ENCODE results near the gene METTL13.

METTL13 gene

DNA sequence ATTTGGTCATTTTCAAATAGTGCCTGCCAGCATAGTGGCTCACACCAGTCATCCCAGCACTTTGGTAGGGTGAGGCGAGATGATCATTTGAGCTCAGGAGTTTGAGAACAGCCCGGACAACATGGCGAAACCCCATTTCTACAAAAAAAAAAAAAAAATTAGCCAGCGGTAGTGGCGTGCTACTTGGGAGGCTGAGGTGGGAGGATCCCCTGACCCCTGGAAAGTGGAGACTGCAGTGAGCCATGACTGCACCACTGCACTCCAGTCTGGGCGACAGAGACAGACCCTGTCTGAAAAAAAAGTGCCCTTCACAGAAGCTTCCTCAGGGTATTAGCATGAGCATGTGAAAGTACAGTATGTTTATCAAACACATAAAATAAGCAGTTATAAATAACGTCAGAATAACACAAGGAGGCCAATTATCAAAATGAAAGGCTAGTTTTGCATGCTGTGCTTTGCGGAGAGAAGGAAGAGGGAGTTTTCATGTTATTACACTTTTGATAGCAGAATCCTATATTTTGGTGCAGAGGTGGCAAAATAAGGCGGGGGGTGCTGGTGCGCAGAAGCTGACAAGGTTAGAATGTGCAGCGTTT lies 781 bp upstream of the METTL13 start:
- TF ChIP-seq, protein P1, sequence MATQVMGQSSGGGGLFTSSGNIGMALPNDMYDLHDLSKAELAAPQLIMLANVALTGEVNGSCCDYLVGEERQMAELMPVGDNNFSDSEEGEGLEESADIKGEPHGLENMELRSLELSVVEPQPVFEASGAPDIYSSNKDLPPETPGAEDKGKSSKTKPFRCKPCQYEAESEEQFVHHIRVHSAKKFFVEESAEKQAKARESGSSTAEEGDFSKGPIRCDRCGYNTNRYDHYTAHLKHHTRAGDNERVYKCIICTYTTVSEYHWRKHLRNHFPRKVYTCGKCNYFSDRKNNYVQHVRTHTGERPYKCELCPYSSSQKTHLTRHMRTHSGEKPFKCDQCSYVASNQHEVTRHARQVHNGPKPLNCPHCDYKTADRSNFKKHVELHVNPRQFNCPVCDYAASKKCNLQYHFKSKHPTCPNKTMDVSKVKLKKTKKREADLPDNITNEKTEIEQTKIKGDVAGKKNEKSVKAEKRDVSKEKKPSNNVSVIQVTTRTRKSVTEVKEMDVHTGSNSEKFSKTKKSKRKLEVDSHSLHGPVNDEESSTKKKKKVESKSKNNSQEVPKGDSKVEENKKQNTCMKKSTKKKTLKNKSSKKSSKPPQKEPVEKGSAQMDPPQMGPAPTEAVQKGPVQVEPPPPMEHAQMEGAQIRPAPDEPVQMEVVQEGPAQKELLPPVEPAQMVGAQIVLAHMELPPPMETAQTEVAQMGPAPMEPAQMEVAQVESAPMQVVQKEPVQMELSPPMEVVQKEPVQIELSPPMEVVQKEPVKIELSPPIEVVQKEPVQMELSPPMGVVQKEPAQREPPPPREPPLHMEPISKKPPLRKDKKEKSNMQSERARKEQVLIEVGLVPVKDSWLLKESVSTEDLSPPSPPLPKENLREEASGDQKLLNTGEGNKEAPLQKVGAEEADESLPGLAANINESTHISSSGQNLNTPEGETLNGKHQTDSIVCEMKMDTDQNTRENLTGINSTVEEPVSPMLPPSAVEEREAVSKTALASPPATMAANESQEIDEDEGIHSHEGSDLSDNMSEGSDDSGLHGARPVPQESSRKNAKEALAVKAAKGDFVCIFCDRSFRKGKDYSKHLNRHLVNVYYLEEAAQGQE (IDR thresholded peaks at IDR 0.05; ENCODE audit: insufficient read depth in 1 of 2, low read depth in 2 of 2, low read length in 2 of 2): 0 out of 4 replicates have a peak, but pooled peaks of 1 of the 2 experiments have one; percentile 20
- TF ChIP-seq FOXP2 (optimal IDR thresholded peaks at IDR 0.05; ENCODE audit: borderline replicate concordance, extremely low read depth, extremely low read length, insufficient read depth): no peak

DNA sequence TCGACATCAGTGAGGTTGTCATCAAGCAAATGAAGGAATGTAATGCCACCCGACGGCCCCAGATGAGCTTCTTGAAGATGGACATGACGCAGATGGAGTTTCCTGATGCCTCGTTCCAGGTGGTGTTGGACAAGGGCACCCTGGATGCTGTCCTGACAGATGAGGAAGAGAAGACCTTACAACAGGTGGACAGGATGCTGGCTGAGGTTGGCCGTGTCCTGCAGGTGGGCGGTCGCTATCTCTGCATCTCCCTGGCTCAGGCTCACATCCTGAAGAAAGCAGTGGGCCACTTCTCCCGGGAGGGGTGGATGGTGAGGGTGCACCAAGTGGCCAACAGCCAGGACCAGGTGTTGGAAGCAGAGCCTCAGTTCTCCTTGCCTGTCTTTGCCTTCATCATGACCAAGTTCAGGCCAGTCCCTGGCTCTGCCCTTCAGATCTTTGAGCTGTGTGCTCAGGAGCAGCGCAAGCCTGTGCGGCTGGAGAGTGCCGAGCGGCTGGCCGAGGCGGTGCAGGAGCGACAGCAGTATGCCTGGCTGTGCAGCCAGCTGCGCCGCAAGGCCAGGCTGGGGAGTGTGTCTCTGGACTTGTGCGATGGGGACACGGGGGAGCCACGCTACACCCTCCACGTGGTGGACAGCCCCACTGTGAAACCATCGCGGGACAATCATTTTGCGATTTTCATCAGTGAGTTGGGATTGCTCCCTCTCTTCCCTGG lies 2.5 kb downstream of the METTL13 start:
- TF ChIP-seq TAF1 (IDR thresholded peaks at IDR 0.05; ENCODE audit: borderline replicate concordance, insufficient read depth, low read length): no peak
- TF ChIP-seq POLR2AphosphoS5 (IDR thresholded peaks at IDR 0.05; ENCODE audit: low read depth, low read length): no peak
- no peak for TF ChIP-seq SIN3A (IDR thresholded peaks at IDR 0.05; ENCODE audit: borderline replicate concordance, insufficient read depth, low read length)
- no peak for TF ChIP-seq FOXP2 (optimal IDR thresholded peaks at IDR 0.05; ENCODE audit: borderline replicate concordance, extremely low read depth, extremely low read length, insufficient read depth)
- TF ChIP-seq, protein P1 (IDR thresholded peaks at IDR 0.05; ENCODE audit: insufficient read depth in 1 of 2, low read depth in 2 of 2, low read length in 2 of 2): no peak

DNA sequence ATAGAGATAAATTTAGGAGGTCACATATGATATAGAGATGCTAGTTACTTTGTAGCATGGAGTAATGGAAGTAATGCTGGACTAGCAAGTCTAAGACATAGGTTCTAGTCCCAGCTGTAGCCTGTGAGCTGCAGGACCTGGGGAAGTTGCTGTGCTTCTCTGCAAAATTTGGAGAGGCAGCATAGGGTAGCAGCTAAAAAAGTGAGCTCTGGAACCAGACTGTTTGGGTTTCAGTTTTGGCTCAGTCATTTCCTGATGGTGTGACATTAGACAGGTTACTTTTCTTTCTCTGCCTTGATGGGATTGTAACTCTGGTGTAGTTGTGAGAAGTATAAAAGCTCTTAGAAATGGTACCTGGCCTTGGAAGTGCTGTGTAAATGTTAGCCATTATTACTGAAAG lies 3.3 kb downstream of the METTL13 start:
- no peak for TF ChIP-seq FOXP2 (optimal IDR thresholded peaks at IDR 0.05; ENCODE audit: borderline replicate concordance, extremely low read depth, extremely low read length, insufficient read depth)
- TF ChIP-seq SIN3A (IDR thresholded peaks at IDR 0.05; ENCODE audit: borderline replicate concordance, insufficient read depth, low read length): no peak
- no peak for TF ChIP-seq POLR2AphosphoS5 (IDR thresholded peaks at IDR 0.05; ENCODE audit: low read depth, low read length)
- TF ChIP-seq, protein P1 (IDR thresholded peaks at IDR 0.05; ENCODE audit: insufficient read depth in 1 of 2, low read depth in 2 of 2, low read length in 2 of 2): no peak
- TF ChIP-seq TAF1 (IDR thresholded peaks at IDR 0.05; ENCODE audit: borderline replicate concordance, insufficient read depth, low read length): no peak

GRCh38 chr1:171785766-171786165 lies 4.3 kb downstream of the METTL13 start:
- TF ChIP-seq, protein P1 (IDR thresholded peaks at IDR 0.05; ENCODE audit: insufficient read depth in 1 of 2, low read depth in 2 of 2, low read length in 2 of 2): no peak
- TF ChIP-seq SIN3A (IDR thresholded peaks at IDR 0.05; ENCODE audit: borderline replicate concordance, insufficient read depth, low read length) (no peak), POLR2AphosphoS5 (IDR thresholded peaks at IDR 0.05; ENCODE audit: low read depth, low read length) (no peak)
